SH-SY5Y (cell line): Measurements from ENCODE around the gene CNN3.

Source experiments
- GATA2 ChIP-seq: IDR thresholded peaks from 2 replicates; pipeline ENCODE4 v1.6.1; 2011; ENCODE audit warnings: mild to moderate bottlenecking, low read depth, low read length
- GATA3 ChIP-seq: IDR thresholded peaks from 2 replicates; pipeline ENCODE4 v1.6.1; 2011; ENCODE audit warnings: low read depth, mild to moderate bottlenecking, low read length, moderate library complexity

GRCh38 chr1:94884507-94884906 lies 42.4 kb downstream of the CNN3 start:
- no peak for TF ChIP-seq GATA2
- TF ChIP-seq GATA3 = no peak
